OCI-LY7 (cell line): ENCODE results near the gene OCSTAMP. TPM values are rescaled to one million over a fixed set of nuclear protein-coding genes. Genes with fewer than 3 reads are reported as not detected.

Experiments
- BruUV-seq: library from RNA; stranded (reverse); fragments of 400-500 nt; replicated peaks from 2 replicates; lab custom pipeline; 2021; lab: Mats Ljungman, UMichigan
- CTCF ChIA-PET: fragments of 300-600 bp; sonication (Branson Sonifier 250); formaldehyde crosslinking; loops from one replicate; lab custom pipeline; 2022; ENCODE audit warnings: antibody characterized with exemption; ENCODE audit not compliant: unreplicated experiment; lab: Charles Lee
- POLR2A ChIA-PET: fragments of 300-600 bp; sonication (Branson Sonifier 250); formaldehyde crosslinking; loops from one replicate; lab custom pipeline; 2022; ENCODE audit warnings: antibody characterized with exemption; lab: Charles Lee
- DNase-seq: peaks from one replicate; pipeline ENCODE4 v3.0.0-alpha.2; 2015; ENCODE audit warnings: low spot score
- H2AFZ ChIP-seq: fragments of 200-600 bp; sonication (generic), shearing (Covaris generic); 2 replicates; pipeline ENCODE4 v1.6.1; 2014; ENCODE audit warnings: mild to moderate bottlenecking, antibody characterized with exemption, low read length, moderate library complexity
- H3K27ac ChIP-seq: fragments of 200-600 bp; sonication (generic); 2 replicates; pipeline ENCODE4 v1.5.1; 2014; ENCODE audit warnings: mixed run types, low read depth, mild to moderate bottlenecking, moderate library complexity, low read length, inconsistent platforms; ENCODE audit not compliant: poor library complexity, severe bottlenecking
- H3K36me3 ChIP-seq: fragments of 200-600 bp; sonication (generic); 2 replicates; pipeline ENCODE4 v1.6.1; 2014; ENCODE audit warnings: mild to moderate bottlenecking, antibody characterized with exemption, low read length, moderate library complexity, mixed read lengths; ENCODE audit not compliant: insufficient read depth
- H3K4me1 ChIP-seq: fragments of 200-600 bp; sonication (generic); 2 replicates; pipeline ENCODE4 v1.5.1; 2014; ENCODE audit warnings: mild to moderate bottlenecking, low read length; ENCODE audit not compliant: insufficient read depth, poor library complexity, severe bottlenecking
- H3K4me2 ChIP-seq: fragments of 200-600 bp; sonication (generic); 2 replicates; pipeline ENCODE4 v1.6.1; 2014; ENCODE audit warnings: mild to moderate bottlenecking, low read length
- H3K4me3 ChIP-seq: fragments of 200-600 bp; sonication (generic); 2 replicates; pipeline ENCODE4 v1.5.1; 2014; ENCODE audit warnings: mild to moderate bottlenecking, low read depth, low read length; ENCODE audit not compliant: poor library complexity, severe bottlenecking
- H3K79me2 ChIP-seq: fragments of 200-600 bp; sonication (generic); 2 replicates; pipeline ENCODE4 v1.6.1; 2016; ENCODE audit warnings: low read depth, mild to moderate bottlenecking, low read length, moderate library complexity, mixed read lengths; ENCODE audit not compliant: insufficient read depth
- H3K9me2 ChIP-seq: fragments of 200-600 bp; sonication (generic); 2 replicates; pipeline ENCODE4 v1.6.1; 2016; ENCODE audit warnings: mild to moderate bottlenecking, low read length, mixed read lengths; ENCODE audit not compliant: insufficient read depth
- H3K9me3 ChIP-seq: fragments of 200-600 bp; sonication (generic); 2 replicates; pipeline ENCODE4 v1.6.1; 2014; ENCODE audit warnings: mild to moderate bottlenecking, mixed run types, low read length, mixed read lengths
- H4K20me1 ChIP-seq: fragments of 200-600 bp; sonication (generic); 2 replicates; pipeline ENCODE4 v1.6.1; 2014; ENCODE audit warnings: mild to moderate bottlenecking, antibody characterized with exemption, low read length, moderate library complexity, mixed read lengths; ENCODE audit not compliant: insufficient read depth
- EZH2phosphoT487 ChIP-seq: fragments of 200-600 bp; sonication (generic); IDR thresholded peaks from 2 replicates; pipeline ENCODE4 v1.6.1; 2018; ENCODE audit warnings: low read depth, borderline replicate concordance, mild to moderate bottlenecking, mixed run types, antibody characterized with exemption, low read length, moderate library complexity, mixed read lengths
- intact Hi-C: fragments of 100-400 bp; cut with micrococcal nuclease; formaldehyde crosslinking; loops from one replicate; pipeline ENCODE4 v1.10.0; 2022; ENCODE audit not compliant: unreplicated experiment
- total RNA-seq, 2 experiments: library from RNA; depleted of rRNA in 1 of 2; stranded (reverse); fragments of >200 nt in 1 of 2; shearing (Covaris generic) in 1 of 2; gene quantifications; 2 replicates each; pipeline ENCODE4 v1.2.3, GENCODE V29; 2014 to 2022
- TF ChIP-seq, protein P1 (sequence below): fragments of 200-600 bp; sonication (generic); conservative IDR thresholded peaks from 2 replicates; pipeline ENCODE4 v1.5.1; 2014; ENCODE audit warnings: mild to moderate bottlenecking, antibody characterized with exemption, low read length, moderate library complexity, mixed read lengths

Gene OCSTAMP
- total RNA-seq, 2 experiments from 2014 or later = not detected

DNA sequence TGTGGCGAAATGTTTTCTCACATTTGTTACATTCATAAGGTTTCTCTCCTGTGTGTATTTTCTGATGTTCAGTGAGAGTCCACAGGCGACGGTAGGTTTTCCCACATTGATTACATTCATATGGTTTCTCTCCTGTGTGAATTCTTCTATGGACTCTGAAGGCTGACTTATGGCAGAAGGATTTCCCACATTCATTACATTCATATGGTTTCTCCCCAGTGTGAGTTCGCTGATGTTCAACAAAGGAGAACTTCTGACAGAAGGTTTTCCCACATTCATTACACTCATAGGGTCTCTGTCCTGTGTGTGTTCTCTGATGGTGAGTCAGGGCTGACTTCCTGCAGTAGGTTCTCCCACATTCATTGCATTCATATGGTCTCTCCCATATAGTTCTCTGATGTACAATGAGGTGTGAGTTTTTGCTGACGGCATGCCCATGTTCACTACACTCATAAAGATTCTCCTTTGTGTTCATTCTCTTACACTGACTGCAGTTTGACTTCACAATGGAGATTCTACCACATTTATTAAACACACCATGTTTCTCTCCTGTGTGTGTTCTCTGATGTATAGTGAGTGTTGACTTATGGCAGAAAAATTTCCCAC, 49.0 kb downstream of the OCSTAMP start:
- intact Hi-C loops = no loop called here
- BruUV-seq = no TSS peak
- CTCF ChIA-PET = no interaction called here

DNA sequence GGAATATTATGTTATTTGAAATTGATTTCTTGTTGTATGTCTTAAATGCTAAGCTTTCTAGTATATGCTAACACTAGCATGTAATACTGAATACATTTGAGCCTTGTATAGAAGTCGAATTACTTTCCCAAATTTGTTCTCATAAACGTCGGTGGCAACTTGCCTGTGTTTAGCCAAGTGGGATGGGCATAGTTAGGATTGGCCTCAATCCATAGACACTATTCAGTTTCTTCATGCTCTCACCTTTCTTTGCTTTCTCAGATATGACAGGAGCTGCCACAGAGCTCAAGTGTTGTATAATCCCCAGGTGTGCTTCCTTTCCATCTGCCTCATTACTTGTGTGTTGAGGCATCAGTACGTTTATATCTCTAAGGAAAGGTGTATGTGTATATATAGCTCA, 56.4 kb downstream of the OCSTAMP start:
- BruUV-seq = no TSS peak

More for the DNA sequence above, 49.0 kb downstream of the OCSTAMP start:
- H3K36me3 ChIP-seq = no peaks in the 10 kb centered on the region
- DNase-seq = no peak
- no peaks in the 10 kb centered on the region for H4K20me1 ChIP-seq
- no peaks in the 10 kb centered on the region for H3K4me1 ChIP-seq
- TF ChIP-seq, protein P1, sequence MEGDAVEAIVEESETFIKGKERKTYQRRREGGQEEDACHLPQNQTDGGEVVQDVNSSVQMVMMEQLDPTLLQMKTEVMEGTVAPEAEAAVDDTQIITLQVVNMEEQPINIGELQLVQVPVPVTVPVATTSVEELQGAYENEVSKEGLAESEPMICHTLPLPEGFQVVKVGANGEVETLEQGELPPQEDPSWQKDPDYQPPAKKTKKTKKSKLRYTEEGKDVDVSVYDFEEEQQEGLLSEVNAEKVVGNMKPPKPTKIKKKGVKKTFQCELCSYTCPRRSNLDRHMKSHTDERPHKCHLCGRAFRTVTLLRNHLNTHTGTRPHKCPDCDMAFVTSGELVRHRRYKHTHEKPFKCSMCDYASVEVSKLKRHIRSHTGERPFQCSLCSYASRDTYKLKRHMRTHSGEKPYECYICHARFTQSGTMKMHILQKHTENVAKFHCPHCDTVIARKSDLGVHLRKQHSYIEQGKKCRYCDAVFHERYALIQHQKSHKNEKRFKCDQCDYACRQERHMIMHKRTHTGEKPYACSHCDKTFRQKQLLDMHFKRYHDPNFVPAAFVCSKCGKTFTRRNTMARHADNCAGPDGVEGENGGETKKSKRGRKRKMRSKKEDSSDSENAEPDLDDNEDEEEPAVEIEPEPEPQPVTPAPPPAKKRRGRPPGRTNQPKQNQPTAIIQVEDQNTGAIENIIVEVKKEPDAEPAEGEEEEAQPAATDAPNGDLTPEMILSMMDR = no peak
- TF ChIP-seq EZH2phosphoT487 = no peak
- H3K4me2 ChIP-seq = no peak overlapping the region
- H3K9me2 ChIP-seq = no peaks in the 10 kb centered on the region
- POLR2A ChIA-PET = no interaction called here
- no peak overlapping the region for H2AFZ ChIP-seq
- H3K79me2 ChIP-seq = no peaks in the 10 kb centered on the region
- H3K9me3 ChIP-seq = no peaks in the 10 kb centered on the region
- no peak overlapping the region for H3K4me3 ChIP-seq
- no peak overlapping the region for H3K27ac ChIP-seq

DNA sequence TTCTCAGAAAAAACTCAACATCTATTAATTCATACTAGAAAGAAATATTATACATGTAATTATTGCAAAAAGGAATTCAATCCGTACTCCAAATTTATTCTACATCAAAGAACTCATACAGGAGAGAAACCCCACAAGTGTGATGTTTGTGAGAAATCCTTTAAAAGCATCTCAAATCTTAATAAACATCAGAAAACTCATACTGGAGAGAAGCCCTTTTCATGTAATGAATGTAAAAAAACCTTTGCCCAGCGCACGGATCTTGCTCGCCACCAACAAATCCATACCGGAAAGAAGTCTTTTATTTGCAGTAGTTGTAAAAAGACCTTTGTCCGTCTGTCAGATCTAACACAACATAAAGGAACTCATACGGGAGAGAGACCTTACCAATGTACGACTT, 59.1 kb downstream of the OCSTAMP start:
- Histone ChIP-seq H3K4me2 (no peak overlapping the region), H3K36me3 (no peaks in the 10 kb centered on the region), H3K9me2 (no peaks in the 10 kb centered on the region), H3K4me1 (no peaks in the 10 kb centered on the region), H3K79me2 (no peaks in the 10 kb centered on the region), H3K9me3 (no peaks in the 10 kb centered on the region), H4K20me1 (no peaks in the 10 kb centered on the region), H3K27ac (no peak overlapping the region), H2AFZ (no peak overlapping the region), H3K4me3 (no peak overlapping the region)
- no peak for DNase-seq
- intact Hi-C loops = no loop called here
- no TSS peak for BruUV-seq
- ChIA-PET CTCF (no interaction called here), POLR2A (no interaction called here)
- no peak for TF ChIP-seq EZH2phosphoT487
- TF ChIP-seq, protein P1 = no peak

More for the DNA sequence above, 56.4 kb downstream of the OCSTAMP start:
- TF ChIP-seq, protein P1 = no peak
- POLR2A ChIA-PET = no interaction called here
- CTCF ChIA-PET = no interaction called here
- no peak overlapping the region for H3K4me3 ChIP-seq
- intact Hi-C loops = no loop called here
- no peaks in the 10 kb centered on the region for H3K9me3 ChIP-seq
- no peak overlapping the region for H3K4me2 ChIP-seq
- no peaks in the 10 kb centered on the region for H3K79me2 ChIP-seq
- no peak overlapping the region for H2AFZ ChIP-seq
- no peaks in the 10 kb centered on the region for H3K36me3 ChIP-seq
- H3K4me1 ChIP-seq = no peaks in the 10 kb centered on the region
- H3K9me2 ChIP-seq = no peaks in the 10 kb centered on the region
- no peaks in the 10 kb centered on the region for H4K20me1 ChIP-seq
- no peak for DNase-seq
- H3K27ac ChIP-seq = no peak overlapping the region
